Neural cell (in vitro differentiated cells): ENCODE measurements around the gene LPGAT1.

ENCODE experiments used
- EP300 ChIP-seq: fragments of 450-650 bp; conservative IDR thresholded peaks from 2 replicates; pipeline ENCODE4 v1.6.1; 2014; ENCODE audit warnings: antibody characterized with exemption, mild to moderate bottlenecking, moderate library complexity; ENCODE audit not compliant: poor library complexity, severe bottlenecking
- EZH2 ChIP-seq: fragments of 200-600, 300-800 bp; shearing (Covaris generic), sonication (generic); IDR thresholded peaks from 2 replicates; pipeline ENCODE4 v1.6.1; 2014; ENCODE audit warnings: antibody characterized with exemption, low read length, borderline replicate concordance, mild to moderate bottlenecking; ENCODE audit not compliant: insufficient read depth, poor library complexity, severe bottlenecking
- POLR2AphosphoS5 ChIP-seq: IDR thresholded peaks from 2 replicates; pipeline ENCODE4 v1.6.1; 2012
- RAD21 ChIP-seq: fragments of 450-650 bp; conservative IDR thresholded peaks from 2 replicates; pipeline ENCODE4 v1.6.1; 2014; ENCODE audit warnings: antibody characterized with exemption, mild to moderate bottlenecking, moderate library complexity
- SMC3 ChIP-seq: fragments of 450-650 bp; conservative IDR thresholded peaks from 2 replicates; pipeline ENCODE4 v1.6.1; 2014; ENCODE audit warnings: antibody characterized with exemption, mild to moderate bottlenecking, moderate library complexity; ENCODE audit not compliant: poor library complexity
- TF ChIP-seq, protein P1 (sequence below): fragments of 450-650 bp; IDR thresholded peaks from 2 replicates; pipeline ENCODE4 v1.5.1; 2014; ENCODE audit warnings: antibody characterized with exemption, mild to moderate bottlenecking, moderate library complexity; ENCODE audit not compliant: poor library complexity, severe bottlenecking
- TF ChIP-seq, protein P2 (sequence below): IDR thresholded peaks from 2 replicates; pipeline ENCODE4 v1.6.1; 2012; ENCODE audit warnings: borderline replicate concordance

DNA sequence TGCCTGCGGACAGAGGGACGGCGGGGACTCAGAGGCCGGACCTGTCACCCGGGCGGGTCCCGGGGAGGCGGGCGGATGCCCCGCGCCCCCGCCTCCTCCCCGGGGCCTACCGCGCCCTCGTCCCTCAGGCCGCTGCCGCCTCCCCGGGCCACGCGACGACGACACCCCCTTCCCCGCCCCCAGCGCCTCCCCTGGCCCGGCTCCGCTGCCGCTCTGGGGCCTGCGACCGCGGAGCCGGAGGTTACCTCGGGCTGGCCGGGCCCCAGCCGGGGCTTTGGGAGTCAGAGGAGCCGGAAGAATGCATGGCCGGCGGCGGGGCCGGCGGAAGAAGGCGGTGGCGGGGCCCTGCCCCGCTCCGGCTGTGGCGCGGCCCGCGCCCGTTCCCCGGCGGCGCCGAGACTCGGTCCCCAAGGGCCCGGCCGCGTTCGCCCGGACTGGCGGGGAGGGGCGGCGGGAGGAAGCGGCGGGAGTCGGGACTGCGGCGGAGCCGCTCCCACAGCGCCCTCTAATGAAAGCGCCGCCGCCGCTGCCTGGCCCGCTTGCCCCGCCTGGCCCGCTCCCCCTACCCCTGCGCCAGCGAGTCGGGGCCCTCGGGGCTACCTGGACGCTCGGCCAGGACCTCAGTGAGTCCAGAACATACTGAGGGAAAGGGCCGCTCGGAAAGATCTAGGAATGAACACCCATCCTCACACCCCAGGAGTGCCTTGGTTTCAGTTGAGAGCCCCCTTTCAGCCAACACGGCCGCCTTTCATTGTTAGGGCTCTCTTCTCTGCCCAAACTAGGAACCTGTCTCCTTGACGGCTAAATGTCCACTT is at the start of gene LPGAT1:
- TF ChIP-seq, protein P1, sequence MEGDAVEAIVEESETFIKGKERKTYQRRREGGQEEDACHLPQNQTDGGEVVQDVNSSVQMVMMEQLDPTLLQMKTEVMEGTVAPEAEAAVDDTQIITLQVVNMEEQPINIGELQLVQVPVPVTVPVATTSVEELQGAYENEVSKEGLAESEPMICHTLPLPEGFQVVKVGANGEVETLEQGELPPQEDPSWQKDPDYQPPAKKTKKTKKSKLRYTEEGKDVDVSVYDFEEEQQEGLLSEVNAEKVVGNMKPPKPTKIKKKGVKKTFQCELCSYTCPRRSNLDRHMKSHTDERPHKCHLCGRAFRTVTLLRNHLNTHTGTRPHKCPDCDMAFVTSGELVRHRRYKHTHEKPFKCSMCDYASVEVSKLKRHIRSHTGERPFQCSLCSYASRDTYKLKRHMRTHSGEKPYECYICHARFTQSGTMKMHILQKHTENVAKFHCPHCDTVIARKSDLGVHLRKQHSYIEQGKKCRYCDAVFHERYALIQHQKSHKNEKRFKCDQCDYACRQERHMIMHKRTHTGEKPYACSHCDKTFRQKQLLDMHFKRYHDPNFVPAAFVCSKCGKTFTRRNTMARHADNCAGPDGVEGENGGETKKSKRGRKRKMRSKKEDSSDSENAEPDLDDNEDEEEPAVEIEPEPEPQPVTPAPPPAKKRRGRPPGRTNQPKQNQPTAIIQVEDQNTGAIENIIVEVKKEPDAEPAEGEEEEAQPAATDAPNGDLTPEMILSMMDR: peak; percentile 82
- no peak for TF ChIP-seq EZH2
- peak; percentile 34 for TF ChIP-seq POLR2AphosphoS5
- peak; percentile 36 for TF ChIP-seq RAD21
- TF ChIP-seq, protein P2, sequence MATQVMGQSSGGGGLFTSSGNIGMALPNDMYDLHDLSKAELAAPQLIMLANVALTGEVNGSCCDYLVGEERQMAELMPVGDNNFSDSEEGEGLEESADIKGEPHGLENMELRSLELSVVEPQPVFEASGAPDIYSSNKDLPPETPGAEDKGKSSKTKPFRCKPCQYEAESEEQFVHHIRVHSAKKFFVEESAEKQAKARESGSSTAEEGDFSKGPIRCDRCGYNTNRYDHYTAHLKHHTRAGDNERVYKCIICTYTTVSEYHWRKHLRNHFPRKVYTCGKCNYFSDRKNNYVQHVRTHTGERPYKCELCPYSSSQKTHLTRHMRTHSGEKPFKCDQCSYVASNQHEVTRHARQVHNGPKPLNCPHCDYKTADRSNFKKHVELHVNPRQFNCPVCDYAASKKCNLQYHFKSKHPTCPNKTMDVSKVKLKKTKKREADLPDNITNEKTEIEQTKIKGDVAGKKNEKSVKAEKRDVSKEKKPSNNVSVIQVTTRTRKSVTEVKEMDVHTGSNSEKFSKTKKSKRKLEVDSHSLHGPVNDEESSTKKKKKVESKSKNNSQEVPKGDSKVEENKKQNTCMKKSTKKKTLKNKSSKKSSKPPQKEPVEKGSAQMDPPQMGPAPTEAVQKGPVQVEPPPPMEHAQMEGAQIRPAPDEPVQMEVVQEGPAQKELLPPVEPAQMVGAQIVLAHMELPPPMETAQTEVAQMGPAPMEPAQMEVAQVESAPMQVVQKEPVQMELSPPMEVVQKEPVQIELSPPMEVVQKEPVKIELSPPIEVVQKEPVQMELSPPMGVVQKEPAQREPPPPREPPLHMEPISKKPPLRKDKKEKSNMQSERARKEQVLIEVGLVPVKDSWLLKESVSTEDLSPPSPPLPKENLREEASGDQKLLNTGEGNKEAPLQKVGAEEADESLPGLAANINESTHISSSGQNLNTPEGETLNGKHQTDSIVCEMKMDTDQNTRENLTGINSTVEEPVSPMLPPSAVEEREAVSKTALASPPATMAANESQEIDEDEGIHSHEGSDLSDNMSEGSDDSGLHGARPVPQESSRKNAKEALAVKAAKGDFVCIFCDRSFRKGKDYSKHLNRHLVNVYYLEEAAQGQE: no peak
- no peak for TF ChIP-seq EP300
- TF ChIP-seq SMC3: peak; percentile 53
